Subcutaneous adipose tissue (tissue), 4 donors: ENCODE measurements around the gene ISCA2. TPM values are rescaled to one million over a fixed set of nuclear protein-coding genes. Genes with fewer than 3 reads are reported as not detected.

ENCODE experiments used
- total RNA-seq, 4 donors: library from RNA; depleted of rRNA; stranded (reverse); fragments of >200 nt; gene quantifications; one replicate each; pipeline ENCODE4 v1.1.0, GENCODE V29; 2016
- TF ChIP-seq, protein P1 (sequence below): fragments of 450-650 bp; IDR thresholded peaks from one replicate; pipeline ENCODE4 v1.5.1; 2016; ENCODE audit warnings: low read depth, mild to moderate bottlenecking, control low read depth, antibody characterized with exemption, moderate library complexity

The ISCA2 gene
- total RNA-seq, 4 donors from 2014 or later = 10.3 to 19.4 (median 10.8) TPM

DNA sequence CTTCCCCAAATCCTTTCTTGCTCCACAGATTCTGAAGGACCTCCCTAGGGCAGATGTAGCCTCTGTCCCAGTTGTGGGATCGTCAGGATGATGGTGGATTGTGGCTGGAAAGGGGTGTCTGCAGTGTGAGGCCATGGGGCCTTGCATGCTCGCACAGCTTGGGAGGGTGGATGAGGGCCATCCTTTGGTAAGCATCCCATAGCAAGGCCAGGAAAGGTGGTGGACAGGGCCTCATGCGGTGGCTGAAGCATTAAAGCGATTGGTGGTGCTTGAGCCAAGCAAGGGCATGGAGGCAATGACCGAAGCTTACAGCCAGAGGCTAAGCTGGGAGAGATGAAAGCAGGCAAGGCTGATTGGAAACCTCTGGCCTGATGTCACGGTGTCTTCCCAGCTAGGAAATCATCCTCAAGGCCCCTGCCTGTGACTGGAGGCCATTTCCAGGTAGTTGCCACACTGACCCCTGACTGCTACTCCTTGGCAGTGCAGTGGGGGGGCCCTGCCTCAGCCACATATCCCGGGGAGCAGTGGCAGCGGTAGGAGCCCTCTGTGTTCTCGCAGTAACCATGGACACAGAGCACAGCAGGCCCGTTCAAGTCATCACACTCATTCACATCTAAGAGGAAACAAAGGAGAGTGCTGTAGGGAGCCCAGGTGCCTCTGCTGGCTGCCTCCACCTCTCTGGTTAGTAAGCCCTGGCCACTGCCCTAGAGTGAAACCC, 7.0 kb downstream of the ISCA2 start:
- TF ChIP-seq, protein P1, sequence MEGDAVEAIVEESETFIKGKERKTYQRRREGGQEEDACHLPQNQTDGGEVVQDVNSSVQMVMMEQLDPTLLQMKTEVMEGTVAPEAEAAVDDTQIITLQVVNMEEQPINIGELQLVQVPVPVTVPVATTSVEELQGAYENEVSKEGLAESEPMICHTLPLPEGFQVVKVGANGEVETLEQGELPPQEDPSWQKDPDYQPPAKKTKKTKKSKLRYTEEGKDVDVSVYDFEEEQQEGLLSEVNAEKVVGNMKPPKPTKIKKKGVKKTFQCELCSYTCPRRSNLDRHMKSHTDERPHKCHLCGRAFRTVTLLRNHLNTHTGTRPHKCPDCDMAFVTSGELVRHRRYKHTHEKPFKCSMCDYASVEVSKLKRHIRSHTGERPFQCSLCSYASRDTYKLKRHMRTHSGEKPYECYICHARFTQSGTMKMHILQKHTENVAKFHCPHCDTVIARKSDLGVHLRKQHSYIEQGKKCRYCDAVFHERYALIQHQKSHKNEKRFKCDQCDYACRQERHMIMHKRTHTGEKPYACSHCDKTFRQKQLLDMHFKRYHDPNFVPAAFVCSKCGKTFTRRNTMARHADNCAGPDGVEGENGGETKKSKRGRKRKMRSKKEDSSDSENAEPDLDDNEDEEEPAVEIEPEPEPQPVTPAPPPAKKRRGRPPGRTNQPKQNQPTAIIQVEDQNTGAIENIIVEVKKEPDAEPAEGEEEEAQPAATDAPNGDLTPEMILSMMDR = no peak

DNA sequence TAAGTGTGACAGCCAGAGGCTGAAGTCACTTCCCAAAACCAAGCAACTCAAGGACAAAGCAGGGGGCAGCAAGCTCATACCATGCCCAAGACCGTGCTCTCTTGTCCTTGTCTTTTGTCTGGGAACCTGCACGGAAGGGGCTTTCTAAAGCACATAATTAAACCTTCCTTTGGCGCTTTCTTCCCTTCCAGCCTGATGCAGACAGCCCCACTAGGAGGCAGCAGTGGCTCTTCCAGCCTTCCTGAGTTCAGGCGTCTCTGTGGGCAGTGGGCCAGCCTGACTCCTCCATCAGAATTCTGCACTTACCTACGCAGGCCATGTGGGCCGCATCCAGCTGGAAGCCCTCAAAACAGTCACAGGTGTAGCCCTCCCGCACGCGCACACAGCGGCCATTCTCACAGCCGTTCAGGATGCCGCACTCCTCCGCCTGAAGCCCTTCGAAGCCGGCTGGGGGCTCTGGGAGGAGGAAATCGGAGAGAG, 7.6 kb downstream of the ISCA2 start:
- TF ChIP-seq, protein P1 = no peak

DNA sequence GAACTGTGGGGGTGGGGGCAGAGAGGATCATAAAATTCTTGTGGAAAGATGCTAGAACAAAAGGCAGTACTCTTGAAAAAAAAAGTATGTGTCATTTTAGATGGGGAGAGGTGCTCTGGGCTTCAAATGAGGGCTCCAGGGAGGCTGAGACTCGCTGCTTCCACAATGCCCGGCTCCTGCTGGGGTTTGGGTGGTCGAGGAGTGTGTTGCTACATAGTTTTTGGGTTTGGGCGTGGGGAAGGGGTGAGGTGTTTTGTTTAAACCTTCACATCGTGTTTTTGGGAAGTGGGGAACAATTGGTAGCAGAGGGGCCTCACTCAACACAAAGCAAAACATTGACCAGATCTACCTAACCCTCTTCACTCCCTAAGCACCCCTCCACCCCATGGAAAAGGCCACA, 8.1 kb downstream of the ISCA2 start:
- TF ChIP-seq, protein P1 = no peak

DNA sequence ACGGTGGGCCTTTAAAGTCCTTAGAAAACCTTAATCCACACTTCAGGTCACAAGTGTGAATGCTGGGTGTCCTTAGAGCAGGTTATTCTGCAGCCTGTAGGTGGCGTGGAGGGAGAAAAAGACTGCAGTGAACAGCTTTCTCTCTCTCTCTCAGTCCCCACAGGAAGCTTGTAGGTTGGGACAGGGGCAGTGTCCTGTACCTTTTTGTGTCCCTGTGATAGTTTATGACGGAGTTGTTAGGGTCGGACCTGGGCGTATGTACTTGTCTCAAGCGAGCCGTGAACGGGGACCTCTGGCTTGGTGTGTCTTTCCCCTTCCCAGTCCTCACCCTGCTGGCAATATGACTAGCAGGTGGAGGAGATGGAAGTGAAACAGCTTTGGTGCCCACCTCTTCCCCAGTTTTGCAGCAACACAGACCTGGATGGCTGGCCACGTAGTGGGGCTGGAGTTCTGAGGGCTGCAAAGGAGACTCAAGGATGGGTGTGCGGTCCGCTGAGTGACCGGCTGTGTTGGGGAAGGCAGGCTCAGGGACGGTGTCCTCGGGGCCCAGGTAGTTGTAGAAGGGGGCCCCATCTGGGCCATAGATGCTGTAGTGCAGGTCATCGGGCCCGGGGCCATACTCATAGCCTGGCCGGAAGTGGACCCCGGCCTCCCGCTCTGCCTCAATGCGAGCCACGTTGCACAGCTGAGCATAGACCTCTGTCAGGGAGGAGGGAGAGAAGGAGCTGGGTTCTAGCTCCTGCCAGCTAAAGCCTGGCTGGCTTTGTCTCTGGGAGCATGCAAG, 8.9 kb downstream of the ISCA2 start:
- TF ChIP-seq, protein P1 = no peak

DNA sequence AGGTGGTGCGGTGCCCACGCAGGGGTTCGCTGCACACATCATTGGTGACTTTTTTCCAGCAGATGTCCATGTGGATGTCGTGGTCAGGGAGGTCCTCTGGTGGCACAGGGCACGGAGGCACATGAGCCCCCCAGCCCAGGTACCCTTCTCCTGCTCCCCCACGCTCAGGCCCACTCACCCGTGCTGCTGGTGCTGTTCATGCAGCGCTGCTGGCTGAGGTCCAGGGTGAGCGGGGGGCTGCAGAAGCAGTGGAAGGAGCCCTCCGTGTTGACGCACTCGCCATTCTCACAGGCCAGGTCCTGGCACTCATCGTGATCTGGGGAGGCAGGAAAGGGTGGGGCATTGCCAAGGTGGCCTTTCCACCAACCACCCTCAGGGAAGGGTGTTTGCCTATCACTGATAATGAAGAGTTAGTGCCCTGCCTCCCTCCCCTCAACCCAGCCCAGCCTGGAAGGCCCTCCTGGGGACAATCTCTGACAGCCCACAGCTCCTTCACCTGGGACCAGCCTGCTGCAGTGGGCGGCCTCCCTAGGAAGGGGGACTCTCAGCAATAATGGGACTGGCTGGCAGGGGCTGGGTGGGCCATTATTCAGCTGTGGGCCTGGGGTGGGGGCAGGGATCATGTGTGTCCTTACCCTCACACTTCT, 9.8 kb downstream of the ISCA2 start:
- TF ChIP-seq, protein P1 = no peak

DNA sequence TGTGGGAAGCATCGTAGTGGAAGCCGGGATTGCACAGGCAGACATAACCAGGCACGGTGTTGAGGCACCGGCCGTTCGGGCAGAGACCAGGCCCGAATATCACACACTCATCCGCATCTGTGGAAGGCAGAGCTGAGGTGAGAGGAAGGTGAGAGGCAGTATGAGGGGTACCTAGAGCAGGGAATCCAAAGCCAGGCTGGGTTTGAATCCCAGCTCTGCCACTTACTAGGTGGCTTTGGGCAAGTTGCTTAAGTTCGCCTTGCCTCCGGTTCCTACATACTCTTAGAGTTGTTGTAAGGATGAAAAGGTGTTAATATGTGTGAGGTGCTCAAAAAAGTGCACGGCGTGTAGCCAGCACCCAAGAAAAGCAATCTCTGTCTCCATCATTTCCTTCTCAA, 10.4 kb downstream of the ISCA2 start:
- TF ChIP-seq, protein P1 = no peak

DNA sequence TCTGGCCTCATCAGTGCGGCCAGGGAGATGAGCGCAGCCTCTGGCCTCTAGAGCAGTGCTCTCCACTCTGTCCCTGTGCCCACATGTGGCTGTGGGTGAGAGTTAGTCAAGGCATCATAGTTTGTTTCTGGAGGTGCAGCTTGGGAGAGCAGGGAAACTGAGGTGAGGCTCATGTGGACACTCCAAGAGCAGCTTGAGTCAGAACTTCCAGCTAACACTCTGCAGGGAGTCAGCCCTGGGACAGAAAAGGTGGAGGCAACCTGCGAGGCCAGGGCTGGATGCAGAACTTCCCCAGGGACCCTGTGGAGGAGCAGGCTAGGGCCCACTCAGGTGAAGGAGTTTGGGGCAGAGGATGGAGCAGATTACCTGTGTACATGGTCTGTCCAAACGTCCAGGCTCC, 10.8 kb downstream of the ISCA2 start:
- TF ChIP-seq, protein P1 = no peak
